K562 (cell line): ENCODE measurements around the gene POLD1. TPM values are rescaled to one million over a fixed set of nuclear protein-coding genes. Genes with fewer than 3 reads are reported as not detected.

Experiments
- ATAC-seq: fragments of 200-7000 bp; cut with Tn5 transposase; 3 replicates; pipeline ENCODE4 v1.9.1; 2020; ENCODE audit warnings: moderate library complexity
- BruUV-seq: library from RNA; stranded (reverse); fragments of 400-500 nt; replicated peaks from 2 replicates; lab custom pipeline; 2021; lab: Mats Ljungman, UMichigan
- CTCF ChIA-PET: fragments of 300-600 bp; formaldehyde crosslinking; extraction: SDS; loops from one replicate; lab custom pipeline; 2021; ENCODE audit warnings: low intra/inter-chr PET ratio; lab: Yijun Ruan, JAX
- POLR2A ChIA-PET: fragments of 300-600, 350-650 bp; sonication (Branson Sonifier 250); formaldehyde crosslinking; extraction: SDS; loops from one replicate; lab custom pipeline; 2021; ENCODE audit warnings: antibody characterized with exemption, inconsistent platforms; lab: Yijun Ruan, JAX
- DNase-seq, 4 experiments: peaks; one replicate each; pipeline versions ENCODE4 v3.0.0 to v3.0.0-alpha.2; 2011 to 2018; ENCODE audit warnings: low spot score in 3 of 4, mixed read lengths in 3 of 4; ENCODE audit errors: extremely low read depth in 1 of 4
- FAIRE-seq: peaks from 2 replicates; lab custom pipeline; 2011; peaks lifted over from hg19 to GRCh38; lab: Jason Lieb, UNC
- H2AFZ ChIP-seq: 2 replicates; pipeline ENCODE4 v1.6.0; 2011; ENCODE audit warnings: low read depth, low read length, control low read depth, inconsistent platforms
- H3K27ac ChIP-seq: fragments of 200-600 bp; 3 replicates; pipeline ENCODE4 v1.8.0; 2011; ENCODE audit warnings: low read depth, mild to moderate bottlenecking, control low read depth, inconsistent platforms, low read length, moderate library complexity, mixed read lengths; ENCODE audit errors: extremely low read depth
- H3K27me3 ChIP-seq, 2 experiments: fragments of 300-600 bp in 1 of 2; 2 replicates in 1 of 2; 3 replicates in 1 of 2; pipeline versions ENCODE4 v1.6.0 to v1.8.0; 2011; ENCODE audit warnings: inconsistent platforms in 2 of 2, low read length in 2 of 2, mild to moderate bottlenecking in 1 of 2, mixed read lengths in 1 of 2, moderate library complexity in 1 of 2; ENCODE audit not compliant: control insufficient read depth in 2 of 2, insufficient read depth in 2 of 2
- H3K36me3 ChIP-seq: fragments of 300-600 bp; 3 replicates; pipeline ENCODE4 v1.8.0; 2011; ENCODE audit warnings: mild to moderate bottlenecking, low read length, inconsistent platforms; ENCODE audit not compliant: control insufficient read depth, insufficient read depth
- H3K4me1 ChIP-seq, 2 experiments: fragments of 200-600 bp in 1 of 2; replicated peaks in 1 of 2; 2 replicates in 1 of 2; 3 replicates in 1 of 2; pipeline versions ENCODE4 v1.5.1 to v1.8.0; 2011; ENCODE audit warnings: inconsistent platforms in 2 of 2, low read length in 2 of 2, mild to moderate bottlenecking in 1 of 2, mixed read lengths in 1 of 2, moderate library complexity in 1 of 2; ENCODE audit not compliant: control insufficient read depth in 2 of 2, insufficient read depth in 2 of 2
- H3K4me2 ChIP-seq: 2 replicates; pipeline ENCODE4 v1.6.1; 2011; ENCODE audit warnings: low read length, control low read depth, inconsistent platforms, mixed read lengths; ENCODE audit not compliant: insufficient read depth
- H3K4me3 ChIP-seq: fragments of 200-600 bp; sonication (generic), shearing (Covaris generic); 2 replicates; pipeline ENCODE4 v1.5.1; 2016; ENCODE audit warnings: control low read depth, inconsistent platforms
- H3K79me2 ChIP-seq: fragments of 200-600 bp; 3 replicates; pipeline ENCODE4 v1.8.0; 2011; ENCODE audit warnings: low read length, inconsistent platforms; ENCODE audit not compliant: control insufficient read depth, insufficient read depth
- H3K9ac ChIP-seq, 2 experiments: 2 replicates each; pipeline versions ENCODE4 v1.6.0 to v1.6.1; 2011; ENCODE audit warnings: low read depth in 2 of 2, low read length in 2 of 2, control low read depth in 1 of 2, inconsistent platforms in 1 of 2, mild to moderate bottlenecking in 1 of 2, mixed read lengths in 1 of 2; ENCODE audit not compliant: insufficient read depth in 1 of 2
- H3K9me1 ChIP-seq: one replicate; pipeline ENCODE4 v1.6.0; 2011; ENCODE audit warnings: inconsistent platforms, mild to moderate bottlenecking, low read length, moderate library complexity; ENCODE audit not compliant: control insufficient read depth, insufficient read depth
- H3K9me3 ChIP-seq: replicated peaks from 2 replicates; pipeline ENCODE4 v1.5.1; 2011; ENCODE audit warnings: low read depth, low read length, inconsistent platforms; ENCODE audit not compliant: control insufficient read depth, insufficient read depth
- H4K20me1 ChIP-seq: replicated peaks from 2 replicates; pipeline ENCODE4 v1.6.1; 2011; ENCODE audit warnings: low read length, inconsistent platforms, mixed read lengths; ENCODE audit not compliant: control insufficient read depth, insufficient read depth
- BACH1 ChIP-seq: fragments of 200-800 bp; sonication (Bioruptor generic); IDR thresholded peaks from 2 replicates; pipeline ENCODE4 v1.6.1; 2016; ENCODE audit warnings: missing genetic modification characterization, missing compliant biosample characterization
- CTBP1 ChIP-seq: fragments of 450-650 bp; IDR thresholded peaks from 2 replicates; pipeline ENCODE4 v1.6.1; 2016; ENCODE audit warnings: borderline replicate concordance
- KDM1A ChIP-seq, 2 experiments: fragments of 450-650 bp; IDR thresholded peaks; 2 replicates each; pipeline ENCODE4 v1.6.1; 2016; ENCODE audit warnings: mild to moderate bottlenecking in 2 of 2
- RBM17 ChIP-seq: fragments of 200-400 bp; formaldehyde crosslinking; IDR thresholded peaks from 2 replicates; pipeline ENCODE4 v1.6.1; 2017; ENCODE audit warnings: low read depth, mild to moderate bottlenecking, low read length, borderline replicate concordance
- RBM25 ChIP-seq: fragments of 200-400 bp; formaldehyde crosslinking; IDR thresholded peaks from 2 replicates; pipeline ENCODE4 v1.6.1; 2018; ENCODE audit warnings: low read length, low read depth, moderate library complexity; ENCODE audit not compliant: severe bottlenecking
- SAFB ChIP-seq: fragments of 200-400 bp; formaldehyde crosslinking; IDR thresholded peaks from 2 replicates; pipeline ENCODE4 v1.6.1; 2017; ENCODE audit warnings: low read depth, low read length, borderline replicate concordance
- SETDB1 ChIP-seq: IDR thresholded peaks from one replicate; pipeline ENCODE4 v1.6.1; 2012; ENCODE audit warnings: low read length, control low read depth, inconsistent platforms
- SNIP1 ChIP-seq: fragments of 450-650 bp; IDR thresholded peaks from 2 replicates; pipeline ENCODE4 v1.7.1; 2017; ENCODE audit warnings: low read depth, mild to moderate bottlenecking
- ZBTB7A ChIP-seq: IDR thresholded peaks from 2 replicates; pipeline ENCODE4 v1.6.1; 2011; ENCODE audit warnings: low read depth, mild to moderate bottlenecking, low read length, moderate library complexity, borderline replicate concordance; ENCODE audit not compliant: control insufficient read depth
- ZNF124 ChIP-seq: sonication (generic); formaldehyde crosslinking; IDR thresholded peaks from 2 replicates; pipeline ENCODE4 v1.8.1; 2022; ENCODE audit warnings: missing genetic modification reagents
- ZNF146 ChIP-seq: IDR thresholded peaks from one replicate; pipeline ENCODE4 v1.6.1; 2018; ENCODE audit warnings: missing compliant biosample characterization; ENCODE audit not compliant: unreplicated experiment
- WGBS: fragments of 100-300 bp; shearing (Covaris generic); methylation state at CpG from one replicate; pipeline ENCODE4 v1.1.6; 2016; ENCODE audit warnings: low coverage, mixed read lengths; ENCODE audit not compliant: insufficient coverage; ENCODE audit errors: missing lambda C conversion rate; 5-methylcytosine and 5-hydroxymethylcytosine counted together
- in situ Hi-C: fragments of 300-500 bp; cut with MboI; formaldehyde crosslinking; loops from 4 replicates; pipeline ENCODE4 v1.15.0; 2018; ENCODE audit warnings: inconsistent platforms, mixed read lengths
- intact Hi-C: fragments of 100-400 bp; cut with micrococcal nuclease; formaldehyde crosslinking; loops from 2 replicates; pipeline ENCODE4 v1.14.2; 2022
- polyA plus RNA-seq, 8 experiments: library from polyadenylated mRNA; depleted of rRNA in 4 of 8; stranded (reverse) in 5 of 8; unstranded in 3 of 8; fragments of >200 nt; fragmentation: Nextera tagmentation in 2 of 8; fragmentation: Illumina TruSeq in 1 of 8; extraction: Ambion mirVana in 2 of 8; extraction: Trizol in 1 of 8; gene quantifications; 2 replicates each; pipeline versions ENCODE4 v1.2.1 to v1.2.3, GENCODE V29; 2011 to 2014; ENCODE audit warnings: inconsistent platforms in 1 of 8, missing spikeins in 1 of 8
- total RNA-seq, 7 experiments: library from RNA; depleted of rRNA in 6 of 7; stranded (reverse); fragments of >200 nt in 6 of 7; fragmentation: Illumina TruSeq in 2 of 7; extraction: Trizol in 2 of 7; gene quantifications; 2 replicates each; pipeline versions ENCODE4 v1.2.1 to v1.2.3, GENCODE V29; 2011 to 2021; ENCODE audit warnings: low replicate concordance in 1 of 7
- TF ChIP-seq, protein P1 (sequence below), 2 experiments: fragments of 450-650 bp; IDR thresholded peaks; 2 replicates each; pipeline ENCODE4 v1.6.1; 2016
- TF ChIP-seq, protein P2 (sequence below): fragments of 450-650 bp; IDR thresholded peaks from 2 replicates; pipeline ENCODE4 v1.6.1; 2016
- TF ChIP-seq, protein P3 (sequence below): fragments of 250-450 bp; sonication (Bioruptor Pico); IDR thresholded peaks from 2 replicates; pipeline ENCODE4 v1.8.0; 2021; ENCODE audit warnings: moderate library complexity, mild to moderate bottlenecking, inconsistent platforms
- TF ChIP-seq, protein P4 (sequence below): sonication (generic); formaldehyde crosslinking; IDR thresholded peaks from 2 replicates; pipeline ENCODE4 v1.8.0; 2023; ENCODE audit warnings: missing genetic modification reagents, mild to moderate bottlenecking, borderline replicate concordance

Gene POLD1
- total and polyA plus RNA-seq, 9 of the 15 experiments (the other 6 are each of a cell fraction or from before 2014, with no cell fraction given): 1.3 to 312 (median 47.8) TPM

DNA sequence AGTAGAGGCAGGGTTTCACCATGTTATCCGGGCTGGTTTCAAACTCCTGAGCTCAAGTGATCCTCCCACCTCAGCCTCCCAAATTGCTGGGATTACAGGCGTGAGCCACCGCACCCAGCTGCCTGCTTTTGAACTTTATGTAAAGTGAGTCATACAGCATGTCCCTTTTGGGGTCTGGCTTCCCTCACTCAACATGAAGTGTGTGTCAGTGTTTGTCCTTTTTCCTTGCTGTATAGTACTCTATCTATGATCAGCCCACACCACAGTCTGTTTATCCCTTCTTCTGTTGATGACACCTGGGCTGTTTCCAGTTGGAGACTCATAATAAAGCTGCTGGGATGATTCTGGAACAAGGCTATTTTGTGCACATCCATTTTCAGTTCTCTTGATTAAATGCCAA is 36.7 kb downstream of the POLD1 start:
- DNase-seq (no peak), ATAC-seq (no peak), FAIRE-seq (no peak)
- H3K4me3 ChIP-seq: no peak overlapping the region
- in situ Hi-C loops: no loop called here
- H3K27ac ChIP-seq: no peak overlapping the region
- peaks cover 0 to 41% of the 10 kb centered on the region in 2 experiments; a peak in 2 of 5 replicates for H3K4me1 ChIP-seq
- no peaks in the 10 kb centered on the region for H3K27me3 ChIP-seq
- ChIA-PET POLR2A (interaction anchor here (1.8 kb wide), 1 partner anchor 36 kb away, joined by 4 read pairs; no protein-coding TSS in a partner anchor), CTCF (no interaction called here)
- no peaks in the 10 kb centered on the region for H3K9me1 ChIP-seq
- no peaks in the 10 kb centered on the region for H3K79me2 ChIP-seq
- intact Hi-C loops: no loop called here
- H2AFZ ChIP-seq: no peak overlapping the region
- no peak overlapping the region for H3K4me2 ChIP-seq
- no peak overlapping the region for H3K9ac ChIP-seq
- H3K9me3 ChIP-seq: no peaks in the 10 kb centered on the region
- 52% methylated on average over 3 of the region's 3 CpGs for WGBS
- BruUV-seq: no TSS peak
- H4K20me1 ChIP-seq: no peaks in the 10 kb centered on the region
- H3K36me3 ChIP-seq: peaks cover 13% of the 10 kb centered on the region; the same call in 1 of the 3 replicates
- no peak for TF ChIP-seq RBM17
- TF ChIP-seq SNIP1: no peak
- TF ChIP-seq, protein P1, sequence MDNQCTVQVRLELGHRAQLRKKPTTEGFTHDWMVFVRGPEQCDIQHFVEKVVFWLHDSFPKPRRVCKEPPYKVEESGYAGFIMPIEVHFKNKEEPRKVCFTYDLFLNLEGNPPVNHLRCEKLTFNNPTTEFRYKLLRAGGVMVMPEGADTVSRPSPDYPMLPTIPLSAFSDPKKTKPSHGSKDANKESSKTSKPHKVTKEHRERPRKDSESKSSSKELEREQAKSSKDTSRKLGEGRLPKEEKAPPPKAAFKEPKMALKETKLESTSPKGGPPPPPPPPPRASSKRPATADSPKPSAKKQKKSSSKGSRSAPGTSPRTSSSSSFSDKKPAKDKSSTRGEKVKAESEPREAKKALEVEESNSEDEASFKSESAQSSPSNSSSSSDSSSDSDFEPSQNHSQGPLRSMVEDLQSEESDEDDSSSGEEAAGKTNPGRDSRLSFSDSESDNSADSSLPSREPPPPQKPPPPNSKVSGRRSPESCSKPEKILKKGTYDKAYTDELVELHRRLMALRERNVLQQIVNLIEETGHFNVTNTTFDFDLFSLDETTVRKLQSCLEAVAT (IDR thresholded peaks at IDR 0.05): no peak
- TF ChIP-seq BACH1: no peak
- TF ChIP-seq ZBTB7A: no peak
- peak; percentile 85 for TF ChIP-seq RBM25
- TF ChIP-seq ZNF124 (CRISPR knock-in tag): no peak
- TF ChIP-seq, protein P2, sequence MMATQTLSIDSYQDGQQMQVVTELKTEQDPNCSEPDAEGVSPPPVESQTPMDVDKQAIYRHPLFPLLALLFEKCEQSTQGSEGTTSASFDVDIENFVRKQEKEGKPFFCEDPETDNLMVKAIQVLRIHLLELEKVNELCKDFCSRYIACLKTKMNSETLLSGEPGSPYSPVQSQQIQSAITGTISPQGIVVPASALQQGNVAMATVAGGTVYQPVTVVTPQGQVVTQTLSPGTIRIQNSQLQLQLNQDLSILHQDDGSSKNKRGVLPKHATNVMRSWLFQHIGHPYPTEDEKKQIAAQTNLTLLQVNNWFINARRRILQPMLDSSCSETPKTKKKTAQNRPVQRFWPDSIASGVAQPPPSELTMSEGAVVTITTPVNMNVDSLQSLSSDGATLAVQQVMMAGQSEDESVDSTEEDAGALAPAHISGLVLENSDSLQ: no peak
- TF ChIP-seq SAFB: no peak
- TF ChIP-seq CTBP1: no peak
- peak; percentile 54 to 60; a peak in 3 of 4 replicates for TF ChIP-seq KDM1A (IDR thresholded peaks at IDR 0.05)
- TF ChIP-seq ZNF146 (CRISPR knock-in tag): peak; percentile 99
- TF ChIP-seq SETDB1: no peak
- TF ChIP-seq, protein P3, sequence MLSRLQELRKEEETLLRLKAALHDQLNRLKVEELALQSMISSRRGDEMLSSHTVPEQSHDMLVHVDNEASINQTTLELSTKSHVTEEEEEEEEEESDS (CRISPR knock-in tag): no peak
- TF ChIP-seq, protein P4, sequence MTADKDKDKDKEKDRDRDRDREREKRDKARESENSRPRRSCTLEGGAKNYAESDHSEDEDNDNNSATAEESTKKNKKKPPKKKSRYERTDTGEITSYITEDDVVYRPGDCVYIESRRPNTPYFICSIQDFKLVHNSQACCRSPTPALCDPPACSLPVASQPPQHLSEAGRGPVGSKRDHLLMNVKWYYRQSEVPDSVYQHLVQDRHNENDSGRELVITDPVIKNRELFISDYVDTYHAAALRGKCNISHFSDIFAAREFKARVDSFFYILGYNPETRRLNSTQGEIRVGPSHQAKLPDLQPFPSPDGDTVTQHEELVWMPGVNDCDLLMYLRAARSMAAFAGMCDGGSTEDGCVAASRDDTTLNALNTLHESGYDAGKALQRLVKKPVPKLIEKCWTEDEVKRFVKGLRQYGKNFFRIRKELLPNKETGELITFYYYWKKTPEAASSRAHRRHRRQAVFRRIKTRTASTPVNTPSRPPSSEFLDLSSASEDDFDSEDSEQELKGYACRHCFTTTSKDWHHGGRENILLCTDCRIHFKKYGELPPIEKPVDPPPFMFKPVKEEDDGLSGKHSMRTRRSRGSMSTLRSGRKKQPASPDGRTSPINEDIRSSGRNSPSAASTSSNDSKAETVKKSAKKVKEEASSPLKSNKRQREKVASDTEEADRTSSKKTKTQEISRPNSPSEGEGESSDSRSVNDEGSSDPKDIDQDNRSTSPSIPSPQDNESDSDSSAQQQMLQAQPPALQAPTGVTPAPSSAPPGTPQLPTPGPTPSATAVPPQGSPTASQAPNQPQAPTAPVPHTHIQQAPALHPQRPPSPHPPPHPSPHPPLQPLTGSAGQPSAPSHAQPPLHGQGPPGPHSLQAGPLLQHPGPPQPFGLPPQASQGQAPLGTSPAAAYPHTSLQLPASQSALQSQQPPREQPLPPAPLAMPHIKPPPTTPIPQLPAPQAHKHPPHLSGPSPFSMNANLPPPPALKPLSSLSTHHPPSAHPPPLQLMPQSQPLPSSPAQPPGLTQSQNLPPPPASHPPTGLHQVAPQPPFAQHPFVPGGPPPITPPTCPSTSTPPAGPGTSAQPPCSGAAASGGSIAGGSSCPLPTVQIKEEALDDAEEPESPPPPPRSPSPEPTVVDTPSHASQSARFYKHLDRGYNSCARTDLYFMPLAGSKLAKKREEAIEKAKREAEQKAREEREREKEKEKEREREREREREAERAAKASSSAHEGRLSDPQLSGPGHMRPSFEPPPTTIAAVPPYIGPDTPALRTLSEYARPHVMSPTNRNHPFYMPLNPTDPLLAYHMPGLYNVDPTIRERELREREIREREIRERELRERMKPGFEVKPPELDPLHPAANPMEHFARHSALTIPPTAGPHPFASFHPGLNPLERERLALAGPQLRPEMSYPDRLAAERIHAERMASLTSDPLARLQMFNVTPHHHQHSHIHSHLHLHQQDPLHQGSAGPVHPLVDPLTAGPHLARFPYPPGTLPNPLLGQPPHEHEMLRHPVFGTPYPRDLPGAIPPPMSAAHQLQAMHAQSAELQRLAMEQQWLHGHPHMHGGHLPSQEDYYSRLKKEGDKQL (CRISPR knock-in tag): no peak
